HG02642 (cell line): ENCODE results near the gene SLC13A2.
A peak's percentile ranks its signal among the peaks of the same experiment; 100 is the strongest.

Experiments
- ATAC-seq: cut with Tn5 transposase; IDR thresholded peaks from one replicate; pipeline ENCODE4 v1.9.1; 2021; ENCODE audit warnings: mild to moderate bottlenecking; ENCODE audit not compliant: unreplicated experiment, poor library complexity

SLC13A2 gene

GRCh38 chr17:28491286-28491685 is 17.8 kb downstream of the SLC13A2 start:
- no peak for ATAC-seq

- ATAC-seq, result no peak
These were observed 18.4 kb downstream of the SLC13A2 start for GRCh38 chr17:28491860-28492259.

GRCh38 chr17:28492352-28493310 is 19.2 kb downstream of the SLC13A2 start:
- ATAC-seq, result no peak

- no peak for ATAC-seq
These were observed 20.0 kb downstream of the SLC13A2 start for GRCh38 chr17:28493460-28493859.

GRCh38 chr17:28494445-28495188 is 21.2 kb downstream of the SLC13A2 start:
- ATAC-seq, result peak; percentile 63

GRCh38 chr17:28495635-28496034 is 22.2 kb downstream of the SLC13A2 start:
- no peak for ATAC-seq

GRCh38 chr17:28497931-28498330 is 24.5 kb downstream of the SLC13A2 start:
- no peak for ATAC-seq

GRCh38 chr17:28498652-28499363 is 25.4 kb downstream of the SLC13A2 start:
- no peak for ATAC-seq

GRCh38 chr17:28499364-28499664 is 25.9 kb downstream of the SLC13A2 start:
- ATAC-seq, result no peak

GRCh38 chr17:28499684-28500357 is 26.4 kb downstream of the SLC13A2 start:
- ATAC-seq, result no peak

- peak; percentile 59 for ATAC-seq
These were observed 27.4 kb downstream of the SLC13A2 start for GRCh38 chr17:28500712-28501379.

- ATAC-seq, result no peak
These were observed 28.2 kb downstream of the SLC13A2 start for GRCh38 chr17:28501421-28502284.

- no peak for ATAC-seq
These were observed 30.0 kb downstream of the SLC13A2 start for GRCh38 chr17:28503420-28503819.

GRCh38 chr17:28505986-28506665 is 32.7 kb downstream of the SLC13A2 start, which contains the start of gene FOXN1:
TSS of gene FOXN1 (plus strand) at chr17:28506348. CDS start at chr17:28523970, 17,622 bp downstream.
- no peak for ATAC-seq

- no peak for ATAC-seq
These were observed 33.5 kb downstream of the SLC13A2 start for GRCh38 chr17:28506763-28507487.

- ATAC-seq, result no peak
These were observed 34.2 kb downstream of the SLC13A2 start for GRCh38 chr17:28507567-28508203.

- no peak for ATAC-seq
These were observed 34.8 kb downstream of the SLC13A2 start for GRCh38 chr17:28508211-28508724.
